MM.1S (cell line): ENCODE data around the gene PSTPIP1.
A peak's percentile ranks its signal among the peaks of the same experiment; 100 is the strongest.

Source experiments
- DNase-seq: peaks from one replicate; pipeline ENCODE4 v3.0.0-alpha.2; 2015
- H2AFZ ChIP-seq: fragments of 300-600 bp; sonication (generic); 2 replicates; pipeline ENCODE4 v1.6.0; 2016; ENCODE audit warnings: antibody characterized with exemption, low read length
- H3F3A ChIP-seq: fragments of 300-600 bp; sonication (generic); 2 replicates; pipeline ENCODE4 v1.6.1; 2016; ENCODE audit warnings: mild to moderate bottlenecking, antibody characterized with exemption, low read length, moderate library complexity, mixed read lengths; ENCODE audit not compliant: insufficient read depth
- H3K27ac ChIP-seq: fragments of 300-600 bp; sonication (generic); 2 replicates; pipeline ENCODE4 v1.5.1; 2016; ENCODE audit warnings: mild to moderate bottlenecking, low read length
- H3K27me3 ChIP-seq: fragments of 300-600 bp; sonication (generic); replicated peaks from 2 replicates; pipeline ENCODE4 v1.6.0; 2016; ENCODE audit warnings: low read length; ENCODE audit not compliant: insufficient read depth
- H3K36me3 ChIP-seq: fragments of 300-600 bp; sonication (generic); replicated peaks from 2 replicates; pipeline ENCODE4 v1.6.1; 2016; ENCODE audit warnings: mild to moderate bottlenecking, low read length, mixed read lengths; ENCODE audit not compliant: insufficient read depth
- H3K4me1 ChIP-seq: fragments of 300-600 bp; sonication (generic); 2 replicates; pipeline ENCODE4 v1.6.1; 2016; ENCODE audit warnings: low read length, mixed read lengths
- H3K4me2 ChIP-seq: fragments of 300-600 bp; sonication (generic); 2 replicates; pipeline ENCODE4 v1.6.0; 2016; ENCODE audit warnings: low read depth, low read length
- H3K4me3 ChIP-seq: fragments of 300-600 bp; sonication (generic); 2 replicates; pipeline ENCODE4 v1.5.1; 2016; ENCODE audit warnings: low read length, mixed read lengths
- H3K79me2 ChIP-seq: fragments of 300-600 bp; sonication (generic); 2 replicates; pipeline ENCODE4 v1.6.1; 2016; ENCODE audit warnings: mixed run types, low read length, mixed read lengths
- H3K9ac ChIP-seq: fragments of 300-600 bp; sonication (generic); 2 replicates; pipeline ENCODE4 v1.6.1; 2016; ENCODE audit warnings: low read length, mixed read lengths
- H3K9me2 ChIP-seq: fragments of 300-600 bp; sonication (generic); replicated peaks from 2 replicates; pipeline ENCODE4 v1.6.1; 2016; ENCODE audit warnings: mild to moderate bottlenecking, low read length, mixed read lengths; ENCODE audit not compliant: insufficient read depth
- H3K9me3 ChIP-seq: fragments of 300-600 bp; sonication (generic); replicated peaks from 2 replicates; pipeline ENCODE4 v1.6.1; 2016; ENCODE audit warnings: mild to moderate bottlenecking, low read length, mixed read lengths; ENCODE audit not compliant: insufficient read depth
- H4K20me1 ChIP-seq: fragments of 300-600 bp; sonication (generic); 2 replicates; pipeline ENCODE4 v1.6.1; 2016; ENCODE audit warnings: mild to moderate bottlenecking, low read length, moderate library complexity, mixed read lengths; ENCODE audit not compliant: insufficient read depth
- CTCF ChIP-seq: fragments of 300-600 bp; sonication (generic); IDR thresholded peaks from 2 replicates; pipeline ENCODE4 v1.5.1; 2016; ENCODE audit warnings: antibody characterized with exemption, low read length, mixed read lengths
- EZH2 ChIP-seq: fragments of 300-600 bp; sonication (generic); optimal IDR thresholded peaks from 2 replicates; pipeline ENCODE3; 2017; ENCODE audit warnings: low read depth, mild to moderate bottlenecking, antibody characterized with exemption, low read length, mixed read lengths
- EZH2phosphoT487 ChIP-seq: fragments of 300-600 bp; sonication (generic); IDR thresholded peaks from 2 replicates; pipeline ENCODE4 v1.6.1; 2018; ENCODE audit warnings: antibody characterized with exemption, low read length

The PSTPIP1 gene

GRCh38 chr15:77060546-77060945 lies 65.6 kb downstream of the PSTPIP1 start:
- no peaks in the 10 kb centered on the region for H3K9me2 ChIP-seq
- no peak overlapping the region for H2AFZ ChIP-seq
- H3F3A ChIP-seq, result peaks cover 22% of the 10 kb centered on the region
- no peaks in the 10 kb centered on the region for H3K36me3 ChIP-seq
- peak overlapping the region; percentile 80 for H3K4me2 ChIP-seq
- peak overlapping the region; percentile 65 for H3K27ac ChIP-seq
- H3K4me1 ChIP-seq, result peaks cover 27% of the 10 kb centered on the region
- H3K9me3 ChIP-seq, result no peaks in the 10 kb centered on the region
- no peaks in the 10 kb centered on the region for H4K20me1 ChIP-seq
- peak overlapping the region; percentile 21; the same call in 1 of the 2 replicates for H3K9ac ChIP-seq
- H3K27me3 ChIP-seq, result no peaks in the 10 kb centered on the region
- peak; percentile 21 for DNase-seq
- peak overlapping the region; percentile 40 for H3K4me3 ChIP-seq
- peaks cover 69% of the 10 kb centered on the region for H3K79me2 ChIP-seq
- no peak for TF ChIP-seq EZH2phosphoT487
- no peak for TF ChIP-seq CTCF
- TF ChIP-seq EZH2, result no peak

DNA sequence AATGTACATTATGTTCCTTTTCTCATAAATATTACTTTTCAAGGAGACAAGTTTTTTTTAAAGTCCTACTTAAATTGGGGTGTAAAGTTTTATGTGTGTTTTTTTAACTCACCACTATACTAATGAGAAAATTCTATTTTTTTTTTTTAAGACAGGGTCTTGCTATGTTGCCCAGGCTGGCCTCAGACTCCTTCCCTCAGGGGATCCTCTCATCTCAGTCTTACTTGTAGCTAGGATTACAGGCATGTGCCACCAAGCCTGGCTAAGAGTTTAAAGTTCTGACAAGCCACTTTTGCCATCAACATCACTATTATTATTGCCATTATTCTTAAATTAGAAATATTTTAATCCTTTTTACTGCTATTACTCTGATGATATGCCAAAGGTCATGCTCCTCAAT lies 68.3 kb downstream of the PSTPIP1 start:
- H3K27me3 ChIP-seq, result no peaks in the 10 kb centered on the region
- H2AFZ ChIP-seq, result no peak overlapping the region
- H3F3A ChIP-seq, result peaks cover 22% of the 10 kb centered on the region
- no peak overlapping the region for H3K27ac ChIP-seq
- no peak overlapping the region for H3K9ac ChIP-seq
- DNase-seq, result no peak
- peaks cover 78% of the 10 kb centered on the region for H3K79me2 ChIP-seq
- no peak overlapping the region for H3K4me3 ChIP-seq
- H3K36me3 ChIP-seq, result no peaks in the 10 kb centered on the region
- no peak overlapping the region for H3K4me2 ChIP-seq
- no peaks in the 10 kb centered on the region for H3K9me2 ChIP-seq
- H4K20me1 ChIP-seq, result no peaks in the 10 kb centered on the region
- H3K4me1 ChIP-seq, result peaks cover 34% of the 10 kb centered on the region
- TF ChIP-seq EZH2 (no peak), EZH2phosphoT487 (no peak), CTCF (no peak)
- H3K9me3 ChIP-seq, result no peaks in the 10 kb centered on the region

GRCh38 chr15:77064063-77064462 lies 69.1 kb downstream of the PSTPIP1 start:
- peaks cover 22% of the 10 kb centered on the region for H3F3A ChIP-seq
- H3K36me3 ChIP-seq, result no peaks in the 10 kb centered on the region
- H4K20me1 ChIP-seq, result no peaks in the 10 kb centered on the region
- no peak overlapping the region for H3K4me2 ChIP-seq
- H2AFZ ChIP-seq, result no peak overlapping the region
- peaks cover 81% of the 10 kb centered on the region for H3K79me2 ChIP-seq
- H3K27ac ChIP-seq, result no peak overlapping the region
- peaks cover 34% of the 10 kb centered on the region for H3K4me1 ChIP-seq
- no peaks in the 10 kb centered on the region for H3K9me3 ChIP-seq
- no peak for TF ChIP-seq EZH2
- no peaks in the 10 kb centered on the region for H3K27me3 ChIP-seq
- H3K9ac ChIP-seq, result no peak overlapping the region
- DNase-seq, result no peak
- H3K4me3 ChIP-seq, result no peak overlapping the region
- H3K9me2 ChIP-seq, result no peaks in the 10 kb centered on the region

DNA sequence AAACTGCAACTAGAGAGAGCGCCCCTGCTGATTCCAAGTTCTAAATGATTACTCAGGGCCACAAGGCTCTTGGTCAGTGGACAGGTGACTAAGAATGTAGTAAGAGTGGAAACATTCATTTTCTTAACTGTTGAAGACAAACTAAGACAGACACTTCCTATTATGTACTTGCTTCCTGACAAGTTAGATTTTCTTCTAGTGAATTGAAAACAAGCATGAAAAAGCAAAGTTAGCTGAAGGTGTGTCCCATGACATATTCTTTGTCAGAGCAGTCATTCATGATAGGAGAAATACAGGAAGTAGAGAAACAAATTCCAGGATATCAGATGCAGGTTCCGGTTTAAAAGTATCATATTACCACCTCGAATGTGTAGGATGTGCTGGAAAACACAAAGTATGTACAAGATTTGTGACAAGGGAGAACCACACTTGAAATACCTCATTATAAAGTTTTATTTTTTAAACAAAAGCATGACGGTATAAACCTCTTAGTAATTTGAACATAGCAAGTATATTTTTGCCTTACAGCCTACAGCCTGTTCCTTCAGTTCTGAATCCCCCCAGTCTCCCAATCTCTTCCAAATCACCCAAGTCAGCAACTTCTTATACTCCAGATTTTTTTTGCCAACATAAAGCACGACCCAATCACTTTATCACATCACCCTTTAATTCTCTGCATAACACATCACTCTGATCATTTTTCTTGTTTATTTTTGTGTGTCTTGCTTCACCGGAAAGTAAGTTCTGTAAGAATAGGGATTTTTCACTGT lies 69.8 kb downstream of the PSTPIP1 start:
- Histone ChIP-seq H2AFZ (no peak overlapping the region), H3K36me3 (no peaks in the 10 kb centered on the region), H4K20me1 (no peaks in the 10 kb centered on the region), H3K9me3 (no peaks in the 10 kb centered on the region), H3K79me2 (peaks cover 83% of the 10 kb centered on the region), H3K4me1 (peaks cover 37% of the 10 kb centered on the region), H3K4me2 (no peak overlapping the region), H3K4me3 (no peak overlapping the region), H3K27ac (no peak overlapping the region), H3K9me2 (no peaks in the 10 kb centered on the region), H3K9ac (no peak overlapping the region), H3F3A (peaks cover 18% of the 10 kb centered on the region), H3K27me3 (no peaks in the 10 kb centered on the region)
- DNase-seq, result no peak
- TF ChIP-seq EZH2, result no peak
- no peak for TF ChIP-seq EZH2phosphoT487
- TF ChIP-seq CTCF, result no peak
